Measurements from ENCODE around the gene C17orf107.
"Not testable (repeated sequence)": the region's sequence is repeated elsewhere in the genome, so short reads cannot be mapped to it uniquely, and the experiment has no call there.

DNA sequence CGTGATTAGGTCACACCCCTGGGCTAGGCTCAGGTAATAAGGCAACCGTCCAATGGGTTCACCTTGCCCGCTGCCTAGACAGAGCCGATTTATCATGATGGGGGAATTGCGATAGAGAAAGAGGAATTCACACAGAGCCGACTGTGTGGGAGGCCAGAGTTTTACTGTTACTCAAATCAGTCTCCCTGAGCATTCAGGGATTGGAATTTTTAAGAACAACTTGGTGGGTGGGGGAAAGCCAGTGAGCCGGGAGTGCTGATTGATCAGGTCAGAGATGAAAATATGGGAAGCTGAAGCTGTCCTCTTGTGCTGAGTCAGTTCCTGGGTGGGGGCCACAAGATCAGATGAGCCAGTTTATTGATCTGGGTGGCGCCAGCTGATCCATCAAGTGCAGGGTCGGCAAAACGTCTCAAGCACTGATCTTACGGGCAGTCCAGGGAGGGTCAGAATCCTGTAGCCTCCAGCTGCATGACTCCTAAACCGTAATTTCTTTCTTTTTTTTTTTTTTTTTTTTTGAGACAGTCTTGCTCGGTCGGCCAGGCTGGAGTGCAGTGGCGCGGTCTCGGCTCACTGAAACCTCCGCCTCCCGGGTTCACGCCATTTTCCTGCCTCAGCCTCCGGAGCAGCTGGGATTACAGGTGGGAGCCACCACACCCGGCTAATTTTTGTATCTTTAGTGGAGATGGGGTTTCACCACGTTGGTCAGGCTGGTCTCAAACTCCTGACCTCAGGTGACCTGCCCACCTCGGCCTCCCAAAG lies 27.4 kb downstream of the C17orf107 start:
- TF ChIP-seq, protein P1, sequence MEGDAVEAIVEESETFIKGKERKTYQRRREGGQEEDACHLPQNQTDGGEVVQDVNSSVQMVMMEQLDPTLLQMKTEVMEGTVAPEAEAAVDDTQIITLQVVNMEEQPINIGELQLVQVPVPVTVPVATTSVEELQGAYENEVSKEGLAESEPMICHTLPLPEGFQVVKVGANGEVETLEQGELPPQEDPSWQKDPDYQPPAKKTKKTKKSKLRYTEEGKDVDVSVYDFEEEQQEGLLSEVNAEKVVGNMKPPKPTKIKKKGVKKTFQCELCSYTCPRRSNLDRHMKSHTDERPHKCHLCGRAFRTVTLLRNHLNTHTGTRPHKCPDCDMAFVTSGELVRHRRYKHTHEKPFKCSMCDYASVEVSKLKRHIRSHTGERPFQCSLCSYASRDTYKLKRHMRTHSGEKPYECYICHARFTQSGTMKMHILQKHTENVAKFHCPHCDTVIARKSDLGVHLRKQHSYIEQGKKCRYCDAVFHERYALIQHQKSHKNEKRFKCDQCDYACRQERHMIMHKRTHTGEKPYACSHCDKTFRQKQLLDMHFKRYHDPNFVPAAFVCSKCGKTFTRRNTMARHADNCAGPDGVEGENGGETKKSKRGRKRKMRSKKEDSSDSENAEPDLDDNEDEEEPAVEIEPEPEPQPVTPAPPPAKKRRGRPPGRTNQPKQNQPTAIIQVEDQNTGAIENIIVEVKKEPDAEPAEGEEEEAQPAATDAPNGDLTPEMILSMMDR (optimal IDR thresholded peaks at IDR 0.05 in 1 of 3, IDR thresholded peaks at IDR 0.05 in 1 of 3, conservative IDR thresholded peaks at IDR 0.05 in 1 of 3; ENCODE audit: extremely low read depth in 1 of 3, insufficient read depth in 2 of 3, low read length in 3 of 3) = not testable (repeated sequence)
- TF ChIP-seq EZH2 (IDR thresholded peaks at IDR 0.05; ENCODE audit: low read length) = not testable (repeated sequence)

All from keratinocyte (primary cell).